Upper lobe of left lung (tissue), 4 donors: ENCODE results near the gene TMEM207.

Experiments
- EP300 ChIP-seq, 4 donors: sonication (generic); formaldehyde crosslinking; IDR thresholded peaks; one replicate each; pipeline ENCODE4 v1.5.1; 2017; ENCODE audit warnings: antibody characterized with exemption in 4 of 4, control low read depth in 2 of 4
- POLR2A ChIP-seq, 4 donors: fragments of 450-650 bp; IDR thresholded peaks; one replicate each; pipeline ENCODE4 v1.5.1; 2016 to 2017; ENCODE audit warnings: antibody characterized with exemption in 4 of 4, mild to moderate bottlenecking in 2 of 4
- TF ChIP-seq, protein P1 (sequence below), 6 experiments: fragments of 450-650 bp in 4 of 6; fragments of 200-600 bp in 2 of 6; sonication (generic) in 2 of 6; IDR thresholded peaks; one replicate each; pipeline ENCODE4 v1.5.1; 2016 to 2019; ENCODE audit warnings: antibody characterized with exemption in 6 of 6

DNA sequence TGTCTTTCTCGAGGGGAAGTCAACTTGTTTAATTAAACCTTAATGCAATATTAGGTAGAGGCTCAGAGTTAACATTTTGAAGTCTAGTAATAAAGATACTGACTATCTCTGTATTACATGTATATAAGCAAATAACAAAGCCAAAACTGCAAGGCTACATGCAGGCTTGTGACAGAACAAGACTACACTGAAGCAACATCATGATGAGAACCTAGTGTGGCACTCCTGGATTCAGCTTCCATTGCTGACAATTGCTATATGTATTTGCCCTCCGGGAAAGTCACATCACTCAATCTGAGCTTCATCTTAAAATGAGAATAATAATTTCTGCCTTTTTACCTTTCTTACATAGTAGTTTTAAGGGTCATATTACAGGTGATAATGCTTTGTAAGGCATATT is 48.6 kb upstream of the TMEM207 start:
- TF ChIP-seq, protein P1, sequence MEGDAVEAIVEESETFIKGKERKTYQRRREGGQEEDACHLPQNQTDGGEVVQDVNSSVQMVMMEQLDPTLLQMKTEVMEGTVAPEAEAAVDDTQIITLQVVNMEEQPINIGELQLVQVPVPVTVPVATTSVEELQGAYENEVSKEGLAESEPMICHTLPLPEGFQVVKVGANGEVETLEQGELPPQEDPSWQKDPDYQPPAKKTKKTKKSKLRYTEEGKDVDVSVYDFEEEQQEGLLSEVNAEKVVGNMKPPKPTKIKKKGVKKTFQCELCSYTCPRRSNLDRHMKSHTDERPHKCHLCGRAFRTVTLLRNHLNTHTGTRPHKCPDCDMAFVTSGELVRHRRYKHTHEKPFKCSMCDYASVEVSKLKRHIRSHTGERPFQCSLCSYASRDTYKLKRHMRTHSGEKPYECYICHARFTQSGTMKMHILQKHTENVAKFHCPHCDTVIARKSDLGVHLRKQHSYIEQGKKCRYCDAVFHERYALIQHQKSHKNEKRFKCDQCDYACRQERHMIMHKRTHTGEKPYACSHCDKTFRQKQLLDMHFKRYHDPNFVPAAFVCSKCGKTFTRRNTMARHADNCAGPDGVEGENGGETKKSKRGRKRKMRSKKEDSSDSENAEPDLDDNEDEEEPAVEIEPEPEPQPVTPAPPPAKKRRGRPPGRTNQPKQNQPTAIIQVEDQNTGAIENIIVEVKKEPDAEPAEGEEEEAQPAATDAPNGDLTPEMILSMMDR (IDR thresholded peaks at IDR 0.05) = no peak
- TF ChIP-seq EP300 (IDR thresholded peaks at IDR 0.05) (no peak), POLR2A (IDR thresholded peaks at IDR 0.05) (no peak)
